ENCODE data around the gene RPLP1.
A peak's percentile ranks its signal among the peaks of the same experiment; 100 is the strongest.

The RPLP1 gene

DNA sequence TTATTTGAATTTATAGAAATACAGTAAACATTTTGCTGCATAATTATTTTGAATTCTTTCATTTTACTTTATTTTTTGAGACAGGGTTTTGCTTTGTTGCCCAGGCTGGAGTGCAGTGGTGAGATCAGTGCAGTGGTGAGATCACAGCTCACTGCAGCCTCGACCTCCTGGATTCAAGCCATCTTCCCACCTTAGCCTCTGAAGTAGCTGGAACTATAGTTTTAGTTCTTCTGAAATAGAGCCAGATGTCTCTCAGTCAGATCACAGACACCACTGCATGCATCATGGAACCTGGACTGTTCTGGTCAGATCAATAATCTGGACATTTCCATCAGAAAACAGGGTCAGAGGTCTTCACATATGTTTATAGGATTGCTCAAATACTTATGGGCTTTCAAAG, 7.9 kb downstream of the RPLP1 start:
- FAIRE-seq (no peak), DNase-seq (ENCODE audit: insufficient read length) (no peak)
- TF ChIP-seq POLR2AphosphoS5 (IDR thresholded peaks at IDR 0.05; ENCODE audit: low read depth, low read length) (no peak), TAF1 (IDR thresholded peaks at IDR 0.05; ENCODE audit: borderline replicate concordance, low read depth, low read length) (no peak), POLR2A (IDR thresholded peaks at IDR 0.05; ENCODE audit: low read depth, low read length) (no peak)

DNA sequence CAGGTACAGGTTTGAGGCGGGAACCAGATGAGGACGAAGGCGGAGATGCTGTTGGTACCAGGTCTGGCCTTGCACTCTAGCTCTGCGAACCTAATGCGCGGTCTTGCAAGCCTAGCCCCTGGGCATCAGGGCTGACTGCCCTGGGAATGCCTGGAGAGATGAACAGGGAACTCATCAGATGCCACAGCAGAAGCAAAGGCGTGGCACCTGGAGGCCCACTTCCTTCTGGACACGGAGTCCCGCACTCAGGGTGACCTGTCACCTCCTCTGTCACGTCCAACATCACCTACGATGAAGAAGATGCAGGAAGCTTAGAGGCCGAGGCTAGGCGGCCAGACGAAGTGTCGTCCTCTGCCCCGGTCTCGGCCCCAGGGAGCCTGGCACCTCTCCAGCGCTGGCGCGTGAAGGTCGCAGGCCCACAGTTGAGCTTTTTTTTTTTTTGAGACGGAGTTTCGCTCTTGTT, 9.4 kb downstream of the RPLP1 start:
- DNase-seq (ENCODE audit: insufficient read length) (no peak), FAIRE-seq (no peak)
- TF ChIP-seq POLR2A (IDR thresholded peaks at IDR 0.05; ENCODE audit: low read depth, low read length): no peak
- TF ChIP-seq POLR2AphosphoS5 (IDR thresholded peaks at IDR 0.05; ENCODE audit: low read depth, low read length): no peak
- TF ChIP-seq TAF1 (IDR thresholded peaks at IDR 0.05; ENCODE audit: borderline replicate concordance, low read depth, low read length): no peak

DNA sequence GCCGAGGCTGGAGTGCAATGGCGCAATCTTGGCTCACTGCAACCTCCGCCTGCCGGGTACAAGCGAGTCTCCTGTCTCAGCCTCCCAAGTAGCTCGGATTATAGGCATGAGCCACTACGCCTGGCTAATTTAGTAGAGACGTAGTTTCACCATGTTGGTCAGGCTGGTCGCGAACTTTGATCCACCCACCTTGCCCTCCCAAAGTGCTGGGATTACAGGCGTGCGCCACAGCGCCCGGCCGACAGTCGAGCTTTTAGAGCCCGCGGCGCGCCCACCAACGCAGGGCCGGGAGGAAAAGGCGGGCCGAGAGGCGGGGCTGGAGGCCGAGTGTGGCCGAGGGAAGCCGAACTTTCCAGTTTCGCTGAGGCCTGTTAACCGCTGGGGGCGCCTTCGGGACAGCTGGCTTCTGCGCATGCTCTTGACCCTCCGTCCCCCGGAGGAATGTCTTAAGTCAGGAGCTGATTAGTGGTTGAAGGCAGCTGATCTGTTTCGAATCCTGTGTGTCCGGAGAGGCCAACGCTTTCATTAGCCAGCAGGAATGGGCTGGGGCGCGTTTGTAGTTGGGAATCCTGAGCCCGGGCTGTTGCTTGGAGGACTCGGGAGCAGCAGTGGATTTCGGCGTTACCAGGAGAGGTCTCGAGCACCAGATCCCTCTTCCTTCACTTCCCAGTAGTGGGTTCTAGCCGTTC, 10.0 kb downstream of the RPLP1 start:
- peak; percentile 96 for FAIRE-seq
- peak; percentile 32; the same call in 1 of the 2 replicates for TF ChIP-seq TAF1 (IDR thresholded peaks at IDR 0.05; ENCODE audit: borderline replicate concordance, low read depth, low read length)
- 0 out of 2 replicates have a peak, but pooled peaks have one; percentile 48 for TF ChIP-seq POLR2AphosphoS5 (IDR thresholded peaks at IDR 0.05; ENCODE audit: low read depth, low read length)
- TF ChIP-seq POLR2A (IDR thresholded peaks at IDR 0.05; ENCODE audit: low read depth, low read length): peak; percentile 53; the same call in 1 of the 2 replicates
- DNase-seq (ENCODE audit: insufficient read length): peak; percentile 92

DNA sequence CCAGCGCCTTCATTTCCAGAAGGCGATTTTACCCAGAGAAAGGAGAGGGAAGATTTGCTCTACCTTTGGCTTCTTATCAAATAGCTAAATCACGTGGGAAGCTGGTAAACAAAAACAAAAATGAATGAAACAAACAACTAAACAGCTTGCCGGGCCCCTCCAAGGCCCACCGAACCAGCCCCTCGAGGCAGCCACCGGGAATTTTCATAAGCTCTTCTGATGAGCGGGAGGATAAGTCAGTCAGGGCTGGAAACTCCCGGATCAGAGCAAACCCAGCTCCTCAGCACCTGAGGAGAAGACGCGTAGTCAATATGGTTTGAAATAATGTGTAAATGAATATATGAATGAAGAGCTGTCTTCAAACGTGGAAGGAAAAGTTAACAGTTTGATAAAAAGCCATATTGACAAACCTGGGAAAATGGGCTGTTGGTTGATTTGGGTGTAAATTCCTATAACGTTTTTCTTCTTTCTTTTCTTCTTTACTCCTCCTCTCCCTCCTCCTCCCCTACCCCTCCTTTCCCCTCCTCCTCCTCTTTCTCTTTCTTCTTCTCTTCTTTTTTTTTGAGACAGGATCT, 10.7 kb downstream of the RPLP1 start:
- FAIRE-seq (no peak), DNase-seq (ENCODE audit: insufficient read length) (no peak)
- no peak for TF ChIP-seq POLR2A (IDR thresholded peaks at IDR 0.05; ENCODE audit: low read depth, low read length)
- TF ChIP-seq POLR2AphosphoS5 (IDR thresholded peaks at IDR 0.05; ENCODE audit: low read depth, low read length): no peak
- no peak for TF ChIP-seq TAF1 (IDR thresholded peaks at IDR 0.05; ENCODE audit: borderline replicate concordance, low read depth, low read length)

DNA sequence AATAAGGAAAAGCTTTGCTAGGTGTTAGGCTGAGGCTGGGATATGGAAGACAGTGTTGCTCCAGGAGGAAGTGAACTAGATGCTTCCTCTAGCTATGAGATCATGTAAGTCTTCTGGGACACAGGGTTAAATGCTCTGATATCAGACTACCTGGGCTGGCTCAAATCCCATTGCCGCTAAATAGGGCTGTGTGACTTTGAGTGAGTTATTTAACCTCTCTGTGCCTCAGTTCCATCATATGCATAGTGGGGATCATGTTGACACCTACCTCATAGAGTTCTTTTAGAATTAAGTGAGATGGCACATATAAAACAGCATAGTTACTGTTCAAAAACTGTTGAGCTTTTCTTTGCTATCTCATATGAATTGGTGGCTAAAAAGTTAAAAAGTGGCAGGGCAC, 12.6 kb downstream of the RPLP1 start:
- DNase-seq (ENCODE audit: insufficient read length) (no peak), FAIRE-seq (no peak)
- TF ChIP-seq POLR2A (IDR thresholded peaks at IDR 0.05; ENCODE audit: low read depth, low read length) (no peak), POLR2AphosphoS5 (IDR thresholded peaks at IDR 0.05; ENCODE audit: low read depth, low read length) (no peak), TAF1 (IDR thresholded peaks at IDR 0.05; ENCODE audit: borderline replicate concordance, low read depth, low read length) (no peak)

DNA sequence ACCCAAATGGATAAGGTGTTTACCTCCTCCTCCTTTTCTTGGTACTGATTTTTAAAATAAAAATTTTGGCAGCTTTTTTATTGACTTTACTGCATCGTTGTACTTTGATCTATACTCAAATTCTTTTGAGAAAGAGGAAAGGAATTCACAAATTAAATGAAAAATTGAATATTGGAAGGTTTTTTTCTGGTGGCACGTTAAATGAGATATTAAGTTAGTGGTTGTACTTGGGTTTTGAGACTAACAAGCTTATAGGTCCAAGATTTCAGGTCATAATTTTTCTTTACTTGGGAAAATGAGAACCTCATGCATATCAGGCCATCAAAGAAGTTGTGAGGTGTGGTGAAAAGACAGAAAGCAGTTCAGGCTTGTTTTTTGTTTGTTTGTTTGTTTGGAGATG, 14.1 kb downstream of the RPLP1 start:
- FAIRE-seq: no peak
- TF ChIP-seq POLR2A (IDR thresholded peaks at IDR 0.05; ENCODE audit: low read depth, low read length) (no peak), TAF1 (IDR thresholded peaks at IDR 0.05; ENCODE audit: borderline replicate concordance, low read depth, low read length) (no peak), POLR2AphosphoS5 (IDR thresholded peaks at IDR 0.05; ENCODE audit: low read depth, low read length) (no peak)

DNA sequence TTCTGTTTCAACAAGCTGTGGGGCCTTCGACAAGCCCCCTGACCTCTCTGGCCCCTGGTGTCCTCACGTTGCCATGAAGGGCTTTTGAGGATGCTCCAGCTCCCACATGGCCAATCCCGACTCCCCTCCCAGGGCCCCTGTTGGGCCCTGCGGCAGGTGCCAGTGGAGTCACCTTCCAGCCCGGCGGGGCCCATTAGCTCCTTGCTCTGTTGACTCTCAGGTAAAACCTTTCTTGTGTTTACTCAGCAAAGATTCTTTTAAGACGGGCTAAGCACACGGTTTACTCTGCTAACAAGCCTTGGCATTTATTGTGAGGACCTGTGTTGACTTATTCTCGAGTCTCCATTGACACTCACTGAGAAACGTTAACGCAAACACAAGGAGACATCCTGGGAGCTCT, 15.0 kb downstream of the RPLP1 start:
- DNase-seq (ENCODE audit: insufficient read length) (no peak), FAIRE-seq (no peak)
- no peak for TF ChIP-seq TAF1 (IDR thresholded peaks at IDR 0.05; ENCODE audit: borderline replicate concordance, low read depth, low read length)
- TF ChIP-seq POLR2AphosphoS5 (IDR thresholded peaks at IDR 0.05; ENCODE audit: low read depth, low read length): no peak
- TF ChIP-seq POLR2A (IDR thresholded peaks at IDR 0.05; ENCODE audit: low read depth, low read length): no peak

More for the DNA sequence above, 14.1 kb downstream of the RPLP1 start:
- no peak for DNase-seq (ENCODE audit: insufficient read length)

DNA sequence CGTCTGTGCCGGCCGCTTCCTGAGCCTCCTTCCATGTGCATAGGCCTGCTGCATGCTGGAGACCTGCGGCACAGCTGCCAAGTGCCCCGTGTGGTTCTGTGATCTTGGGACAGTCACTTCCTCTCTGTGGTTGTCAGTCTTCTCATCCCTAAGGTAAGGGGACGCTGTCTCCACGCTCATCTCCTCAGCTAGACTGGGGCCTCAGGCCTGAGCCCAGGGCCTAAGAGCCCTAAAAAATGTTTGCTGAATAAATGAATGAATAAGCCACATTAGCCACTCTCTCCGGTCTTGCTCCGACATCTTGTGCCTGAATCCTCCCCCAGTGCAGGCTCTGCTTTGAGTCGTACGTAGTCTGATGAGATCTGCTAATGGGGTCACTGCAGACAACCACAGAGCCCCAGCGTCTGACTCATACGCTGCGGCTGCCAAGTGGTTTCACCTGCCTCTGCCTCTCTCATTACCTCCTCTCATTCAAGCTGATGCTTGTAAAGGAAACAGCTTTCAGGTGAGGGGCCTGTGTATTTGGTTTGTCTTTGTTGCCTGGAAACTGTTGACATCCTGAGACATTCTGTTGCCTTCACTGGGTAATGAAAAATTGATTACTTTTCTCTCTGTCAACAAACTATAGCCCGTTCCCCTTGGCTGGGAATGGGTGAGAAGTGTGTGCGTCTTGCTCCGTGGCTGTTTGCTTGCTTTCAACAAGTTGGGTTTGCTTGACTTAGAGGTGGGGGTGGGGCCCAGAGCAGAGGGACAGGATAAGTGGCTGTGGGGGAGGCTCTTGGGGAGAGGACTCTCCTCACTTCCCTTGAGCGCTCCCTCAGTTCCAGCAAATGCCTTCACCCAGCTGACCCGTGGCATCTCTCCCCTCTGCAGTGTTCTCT, 15.9 kb downstream of the RPLP1 start:
- DNase-seq (ENCODE audit: insufficient read length): no peak
- FAIRE-seq: no peak

DNA sequence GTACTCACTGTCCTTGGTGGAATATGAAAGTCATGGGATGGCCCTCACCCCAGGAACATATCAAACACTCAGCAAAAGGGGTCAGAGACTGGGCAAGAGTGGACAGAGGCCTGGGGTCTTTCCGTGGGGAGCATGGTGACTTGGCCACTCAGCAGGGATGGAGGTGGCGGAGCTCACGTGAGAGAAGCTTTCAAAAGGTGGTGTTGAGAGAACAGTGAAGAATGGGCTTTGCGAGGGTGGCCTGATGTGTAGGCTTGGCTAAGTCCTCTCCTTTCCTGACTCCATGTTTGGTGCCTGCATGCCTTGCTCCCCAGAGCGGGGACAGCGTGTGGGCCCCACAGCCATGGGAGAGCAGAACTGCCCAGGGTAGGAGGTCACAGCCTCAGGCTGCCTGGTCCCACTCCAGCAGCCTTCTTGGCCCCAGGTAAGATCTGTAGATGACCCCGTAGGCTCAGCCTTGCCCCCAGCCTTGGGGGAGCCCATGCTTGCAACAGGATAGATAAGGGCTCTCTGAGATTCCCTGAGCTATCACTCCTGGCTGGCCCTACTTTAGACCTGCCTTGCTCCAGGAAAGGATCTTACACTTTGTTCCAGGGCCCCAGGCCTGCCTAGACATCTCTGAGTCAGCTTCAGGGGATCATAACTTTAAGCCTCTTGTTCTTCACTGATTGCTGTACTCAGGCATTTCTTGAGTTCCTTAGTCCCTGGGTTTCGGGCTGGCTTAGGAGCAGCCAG, 17.0 kb downstream of the RPLP1 start:
- no peak for TF ChIP-seq POLR2A (IDR thresholded peaks at IDR 0.05; ENCODE audit: low read depth, low read length)
- DNase-seq (ENCODE audit: insufficient read length) (no peak), FAIRE-seq (no peak)

More for the DNA sequence above, 15.9 kb downstream of the RPLP1 start:
- TF ChIP-seq POLR2AphosphoS5 (IDR thresholded peaks at IDR 0.05; ENCODE audit: low read depth, low read length) (no peak), TAF1 (IDR thresholded peaks at IDR 0.05; ENCODE audit: borderline replicate concordance, low read depth, low read length) (no peak), POLR2A (IDR thresholded peaks at IDR 0.05; ENCODE audit: low read depth, low read length) (no peak)

DNA sequence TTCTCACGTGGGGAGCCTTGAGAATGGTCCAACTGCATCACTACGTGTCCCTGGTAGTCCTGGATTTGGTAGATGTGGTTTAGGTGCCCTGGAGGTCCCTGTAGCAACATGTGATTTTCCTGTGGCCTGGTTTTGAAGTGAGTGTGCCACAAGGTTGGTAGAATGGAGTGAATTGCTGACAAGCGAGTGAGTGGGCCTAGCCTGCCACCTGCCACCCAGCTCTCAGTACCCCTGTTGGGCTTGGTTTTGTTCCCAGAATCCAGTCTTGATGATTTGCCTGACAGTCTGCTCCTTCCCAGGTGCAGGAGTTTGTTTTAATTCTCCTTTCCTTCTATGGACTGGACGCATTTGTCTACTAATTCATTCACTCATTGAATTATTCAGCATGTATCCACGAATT, 19.4 kb downstream of the RPLP1 start:
- peak; percentile 42 for FAIRE-seq
- TF ChIP-seq TAF1 (IDR thresholded peaks at IDR 0.05; ENCODE audit: borderline replicate concordance, low read depth, low read length): no peak
- TF ChIP-seq POLR2AphosphoS5 (IDR thresholded peaks at IDR 0.05; ENCODE audit: low read depth, low read length): no peak
- no peak for TF ChIP-seq POLR2A (IDR thresholded peaks at IDR 0.05; ENCODE audit: low read depth, low read length)
- DNase-seq (ENCODE audit: insufficient read length): no peak

DNA sequence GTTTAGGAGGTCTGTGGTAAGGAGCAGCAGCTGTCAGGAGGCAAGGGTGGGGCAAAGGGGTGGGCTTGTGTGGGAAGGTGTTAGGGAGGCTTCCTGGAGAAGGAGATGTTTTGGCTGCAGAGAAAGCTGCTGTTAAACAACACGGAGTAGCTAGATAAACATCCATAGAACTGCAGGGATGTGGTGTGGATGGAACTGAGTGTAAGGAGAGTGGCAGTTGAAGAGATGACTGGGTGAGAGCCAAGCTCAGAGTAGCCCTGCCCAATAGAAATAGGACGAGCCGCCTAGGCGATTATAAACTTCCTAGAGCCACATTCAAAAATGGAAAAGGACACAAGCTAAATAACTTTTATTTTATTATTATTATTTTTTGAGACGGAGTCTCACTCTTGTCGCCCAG, 19.9 kb downstream of the RPLP1 start:
- TF ChIP-seq TAF1 (IDR thresholded peaks at IDR 0.05; ENCODE audit: borderline replicate concordance, low read depth, low read length): no peak
- TF ChIP-seq POLR2A (IDR thresholded peaks at IDR 0.05; ENCODE audit: low read depth, low read length): no peak
- TF ChIP-seq POLR2AphosphoS5 (IDR thresholded peaks at IDR 0.05; ENCODE audit: low read depth, low read length): no peak
- DNase-seq (ENCODE audit: insufficient read length): no peak
- no peak for FAIRE-seq
